Measurements from ENCODE around the gene NTN1.

Gene NTN1

DNA sequence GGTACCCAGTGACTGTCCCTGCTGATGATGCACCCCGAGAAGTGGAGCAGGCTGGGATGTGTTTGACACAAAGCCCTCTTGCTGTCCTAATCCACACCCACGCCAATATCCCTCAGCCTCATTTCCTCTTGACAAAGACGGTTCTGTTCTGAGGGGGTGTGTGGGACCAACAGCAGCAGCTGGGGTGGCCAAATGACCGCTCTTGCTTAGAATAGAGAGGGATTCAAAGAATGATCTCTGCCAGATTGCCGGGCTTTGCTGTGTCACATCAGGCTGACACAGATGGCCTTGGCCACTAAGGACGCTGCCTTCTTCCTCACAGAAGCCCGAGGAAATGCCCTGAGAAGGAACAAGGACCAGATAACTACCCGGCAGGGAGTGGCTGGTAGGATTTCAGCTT lies 250.7 kb downstream of the NTN1 start:
- DNase-seq (ENCODE audit: low read depth, low spot score), result no peak

DNA sequence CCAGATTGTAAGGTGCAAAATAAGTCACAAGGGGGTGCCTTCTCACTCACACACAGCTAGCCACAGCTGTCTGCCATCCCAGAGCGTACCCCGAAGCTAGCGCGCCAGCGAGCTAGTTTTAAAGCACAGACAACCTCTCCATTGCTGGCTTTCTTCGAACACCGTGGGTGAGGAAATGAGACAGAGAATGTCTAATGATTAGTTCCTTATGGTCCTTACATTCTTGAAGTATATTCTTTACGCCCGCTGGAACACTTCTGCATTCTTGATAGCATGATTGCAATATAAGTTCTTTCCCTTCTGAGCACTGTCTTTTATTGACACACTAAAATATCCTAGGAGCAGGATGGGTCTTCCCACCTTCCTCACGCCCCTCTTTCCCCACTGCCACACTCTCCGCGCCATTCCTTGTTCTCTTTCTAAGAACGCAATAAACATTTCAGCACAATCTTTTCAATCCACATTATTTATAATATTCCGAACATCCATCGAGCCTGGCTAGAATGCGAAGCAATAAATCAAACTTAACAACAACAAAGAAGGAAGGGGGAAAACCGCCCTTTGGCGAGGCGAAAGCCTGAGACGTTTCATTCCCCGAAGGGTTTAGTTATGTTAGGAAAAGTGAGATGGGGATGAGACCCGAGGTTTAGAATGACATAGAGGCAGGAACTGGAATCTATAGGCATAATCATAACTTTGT lies 251.3 kb downstream of the NTN1 start:
- DNase-seq (ENCODE audit: low read depth, low spot score), result no peak

DNA sequence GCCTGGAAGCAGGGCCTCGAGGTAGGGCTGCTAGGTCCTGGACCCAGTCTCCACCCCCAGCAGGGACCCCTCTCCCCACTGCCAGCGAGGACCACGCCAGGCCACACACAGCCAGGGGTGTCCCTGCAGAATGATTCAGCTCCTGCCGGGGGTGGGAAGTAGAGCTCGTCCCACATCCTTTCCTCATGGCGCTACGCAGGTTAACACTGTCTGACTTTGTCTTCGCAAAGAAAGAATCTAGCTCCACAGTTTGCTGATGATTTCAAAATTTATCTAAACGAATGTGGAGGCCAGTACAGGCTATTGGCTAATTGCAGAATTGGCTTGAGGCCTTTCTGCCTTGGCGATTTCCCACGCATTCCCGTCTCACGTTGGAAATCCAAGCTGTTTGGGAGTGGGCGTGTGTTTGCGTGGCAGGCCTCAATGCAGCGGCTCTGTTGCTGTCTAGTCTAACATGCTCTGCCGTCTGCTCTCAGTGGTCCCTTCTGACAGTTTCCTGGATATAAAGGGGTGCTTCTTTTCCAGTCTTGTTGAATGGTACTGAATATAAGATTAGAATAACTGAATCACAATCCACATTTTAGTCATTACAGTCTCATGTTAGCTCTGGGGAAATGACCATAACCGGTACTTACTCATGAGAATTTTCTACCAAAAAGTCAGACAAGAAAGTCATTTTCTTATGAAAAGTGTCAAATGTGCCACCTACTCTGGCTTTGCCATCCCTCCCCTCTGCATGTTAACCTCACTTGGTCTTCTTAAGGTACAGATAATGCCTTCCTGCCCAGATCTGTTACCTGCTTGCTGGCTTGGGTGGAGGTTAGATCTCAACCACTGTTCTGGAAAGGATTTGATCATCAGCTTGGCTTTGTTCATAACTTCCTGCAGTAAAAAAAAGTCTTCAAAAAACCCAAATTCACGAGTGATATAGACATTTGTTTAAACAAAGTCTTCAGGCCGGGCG lies 252.4 kb downstream of the NTN1 start:
- DNase-seq (ENCODE audit: low read depth, low spot score), result no peak

DNA sequence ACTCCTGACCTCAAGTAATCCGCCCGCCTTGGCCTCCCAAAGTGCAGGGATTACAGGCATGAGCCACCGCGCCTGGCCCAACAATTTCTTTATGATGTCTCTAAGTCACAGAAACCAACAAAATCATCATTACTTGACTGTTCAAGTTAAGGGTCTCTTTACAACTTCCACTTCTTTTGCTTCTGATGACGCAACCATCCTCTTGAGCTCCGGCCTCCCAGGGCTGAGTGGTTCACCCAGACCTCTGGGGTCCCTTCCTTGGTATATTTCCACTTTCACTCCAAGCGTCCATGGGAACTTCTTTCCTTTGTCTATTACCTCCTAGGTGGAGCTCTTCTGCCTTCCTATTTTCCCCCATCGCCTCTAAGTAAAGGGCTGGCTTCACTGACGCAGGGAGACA lies 253.7 kb downstream of the NTN1 start:
- no peak for DNase-seq (ENCODE audit: low read depth, low spot score)

DNA sequence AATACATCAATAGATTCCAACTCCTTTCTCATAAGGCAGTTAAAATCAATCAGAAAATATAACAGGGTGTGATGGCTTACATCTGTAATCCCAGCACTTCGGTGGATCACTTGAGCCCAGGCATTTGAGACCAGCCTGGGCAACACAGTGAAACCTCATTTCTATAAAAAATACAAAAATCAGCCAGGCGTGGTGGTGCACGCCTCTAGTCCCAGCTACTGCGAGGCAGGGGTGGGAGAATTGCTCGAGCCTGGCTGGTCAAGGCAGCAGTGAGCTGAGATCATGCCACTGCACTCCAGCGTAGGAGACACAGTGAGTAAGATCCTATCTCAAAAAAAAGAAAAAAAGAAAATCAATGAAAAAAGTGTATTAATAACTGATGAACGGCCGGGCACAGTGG lies 258.6 kb downstream of the NTN1 start:
- DNase-seq (ENCODE audit: low read depth, low spot score), result no peak

- no peak for DNase-seq (ENCODE audit: low read depth, low spot score)
These were observed 262.6 kb downstream of the NTN1 start for GRCh38 chr17:9283909-9284308.

DNA sequence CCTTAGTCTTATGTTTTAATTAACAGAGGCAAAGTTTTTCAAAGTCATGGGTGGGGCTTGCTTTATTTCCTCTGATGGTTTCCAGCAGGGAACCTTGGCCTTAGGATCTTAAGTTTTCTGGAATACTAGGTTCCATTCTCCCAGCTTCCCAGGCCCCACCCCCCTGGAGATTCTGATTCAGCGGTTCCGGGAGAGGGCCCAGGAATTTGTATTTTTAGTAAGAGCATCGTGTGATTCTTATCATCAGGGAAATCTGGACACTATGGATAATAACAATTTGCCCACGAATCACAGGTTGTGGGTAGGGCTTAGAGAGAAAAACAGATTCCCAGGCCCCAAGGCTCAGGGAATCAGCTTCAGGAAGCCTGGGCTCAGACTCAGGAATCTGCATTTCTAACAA lies 263.6 kb downstream of the NTN1 start:
- no peak for DNase-seq (ENCODE audit: low read depth, low spot score)

GRCh38 chr17:9285602-9286427 lies 264.5 kb downstream of the NTN1 start:
- no peak for DNase-seq (ENCODE audit: low read depth, low spot score)

DNA sequence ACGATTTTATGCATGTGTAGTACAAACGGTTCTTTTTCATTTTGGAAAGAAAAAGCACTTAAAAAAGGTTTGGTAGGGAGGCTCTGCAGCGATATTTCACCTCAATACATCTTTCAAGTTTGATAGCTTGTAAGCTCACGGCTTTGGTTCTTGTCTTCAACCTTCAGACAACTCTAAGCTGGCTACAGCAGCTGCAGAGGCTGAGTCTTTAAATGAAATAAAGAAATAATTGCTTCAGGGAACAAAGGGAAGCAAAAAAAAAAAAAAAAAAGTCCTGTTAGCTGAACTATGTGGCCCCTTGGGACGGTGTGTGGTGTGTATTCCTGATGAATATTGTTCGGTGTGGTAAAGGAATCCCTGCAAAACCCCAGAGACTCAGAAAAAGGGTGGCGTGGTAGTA lies 265.1 kb downstream of the NTN1 start:
- DNase-seq (ENCODE audit: low read depth, low spot score), result no peak

- no peak for DNase-seq (ENCODE audit: low read depth, low spot score)
These were observed 266.0 kb downstream of the NTN1 start for GRCh38 chr17:9287306-9287705.

- no peak for DNase-seq (ENCODE audit: low read depth, low spot score)
These were observed 268.9 kb downstream of the NTN1 start for GRCh38 chr17:9290226-9290613.

GRCh38 chr17:9291912-9292560 lies 270.7 kb downstream of the NTN1 start:
- DNase-seq (ENCODE audit: low read depth, low spot score), result no peak

- DNase-seq (ENCODE audit: low read depth, low spot score), result no peak
These were observed 271.2 kb downstream of the NTN1 start for GRCh38 chr17:9292561-9292941.

Measured in brain pericyte (primary cell).